ENCODE measurements around the gene ADAMTSL3. TPM values are rescaled to one million over a fixed set of nuclear protein-coding genes. Genes with fewer than 3 reads are reported as not detected.

Gene ADAMTSL3
- total and polyA plus RNA-seq, 2 of the 8 experiments (the other 6 are each of a cell fraction or from before 2014, with no cell fraction given) = 0.35 to 1.4 TPM

GRCh38 chr15:83720468-83720867, 66.5 kb downstream of the ADAMTSL3 start:
- H2BK12ac ChIP-seq (ENCODE audit: low read depth, low read length) = no peak overlapping the region
- no peak overlapping the region for H2AK5ac ChIP-seq (ENCODE audit: low read depth, low read length)
- 81% methylated on average over 2 of the region's 2 CpGs; no CpG with 5 or more reads in 1 of the 2 experiments for WGBS, 2 experiments (ENCODE audit: extremely low coverage in 1 of 2, insufficient coverage in 1 of 2, insufficient read length in 1 of 2, insufficient replicate concordance in 2 of 2, low coverage in 1 of 2, low lambda C conversion rate in 2 of 2, missing lambda C conversion rate in 1 of 2)
- no peaks in the 10 kb centered on the region for H3K36me3 ChIP-seq (ENCODE audit: control insufficient read depth in 2 of 4, insufficient read depth in 4 of 4, low read length in 3 of 4)
- no peak overlapping the region for H3K27ac ChIP-seq (ENCODE audit: low read depth, low read length)
- no peak overlapping the region for H3K23ac ChIP-seq (ENCODE audit: insufficient read length)
- no peaks in the 10 kb centered on the region for H3K79me1 ChIP-seq (ENCODE audit: low read depth, low read length)
- H3K4me2 ChIP-seq (ENCODE audit: insufficient read depth in 1 of 2, low read depth in 2 of 2, low read length in 2 of 2) = no peak overlapping the region
- H2AFZ ChIP-seq (ENCODE audit: low read length) = no peak overlapping the region
- no peak overlapping the region for H4K5ac ChIP-seq (ENCODE audit: insufficient read length, low read depth, low read length)
- no peaks in the 10 kb centered on the region for H3K27me3 ChIP-seq (replicated peaks in 1 of 4; ENCODE audit: control insufficient read depth in 3 of 4, extremely low read depth in 1 of 4, insufficient read depth in 3 of 4, low read length in 3 of 4)
- FAIRE-seq = no peak
- H3K18ac ChIP-seq (ENCODE audit: extremely low read depth, low read length) = no peak overlapping the region
- no peak overlapping the region for H2BK15ac ChIP-seq (ENCODE audit: low read length)
- no peak overlapping the region for H2BK5ac ChIP-seq (ENCODE audit: low read depth, low read length)
- no peaks in the 10 kb centered on the region for H3K9me3 ChIP-seq (ENCODE audit: insufficient read depth in 2 of 2, low read depth in 1 of 2, low read length in 1 of 2)
- no peaks in the 10 kb centered on the region for H3K79me2 ChIP-seq (ENCODE audit: control insufficient read depth in 1 of 2, insufficient read depth in 2 of 2, low read length in 2 of 2)
- no peak overlapping the region for H2BK20ac ChIP-seq (ENCODE audit: low read length)
- H3K23me2 ChIP-seq (ENCODE audit: low read depth, low read length) = no peaks in the 10 kb centered on the region
- H4K20me1 ChIP-seq (replicated peaks in 1 of 2; ENCODE audit: control insufficient read depth in 1 of 2, insufficient read depth in 2 of 2, low read length in 2 of 2) = no peaks in the 10 kb centered on the region
- POLR2A ChIA-PET (ENCODE audit: partially characterized antibody) = no interaction called here
- DNase-seq (ENCODE audit: low read depth in 1 of 2, low spot score in 2 of 2) = no peak
- no peak overlapping the region for H3K9ac ChIP-seq (replicated peaks in 1 of 4; ENCODE audit: extremely low read depth in 1 of 4, low read depth in 3 of 4, low read length in 3 of 4)
- H2BK120ac ChIP-seq (replicated peaks; ENCODE audit: low read depth, low read length) = no peak overlapping the region
- H3K4me3 ChIP-seq (ENCODE audit: extremely low read depth in 1 of 4, insufficient read depth in 2 of 4, low read depth in 3 of 4, low read length in 4 of 4) = no peak overlapping the region
- TF ChIP-seq GTF2F1 (IDR thresholded peaks at IDR 0.05; ENCODE audit: borderline replicate concordance, low read depth, low read length) = no peak
- no peak for TF ChIP-seq SIRT6 (IDR thresholded peaks at IDR 0.05; ENCODE audit: low read length)
- no peak for TF ChIP-seq ATF2 (IDR thresholded peaks at IDR 0.05; ENCODE audit: low read length)
- no peak for TF ChIP-seq RFX5 (IDR thresholded peaks at IDR 0.05; ENCODE audit: borderline replicate concordance, low read depth, low read length)
- no peak for TF ChIP-seq MAFK (IDR thresholded peaks at IDR 0.05; ENCODE audit: low read depth, low read length)
- TF ChIP-seq ATF3 (IDR thresholded peaks at IDR 0.05; ENCODE audit: insufficient read depth, low read depth, low read length) = no peak
- TF ChIP-seq KDM4A (IDR thresholded peaks at IDR 0.05; ENCODE audit: low read depth, low read length, severe bottlenecking) = no peak
- TF ChIP-seq MAX (IDR thresholded peaks at IDR 0.05) = no peak
- TF ChIP-seq ASH2L (IDR thresholded peaks at IDR 0.05; ENCODE audit: low read length) = no peak
- no peak for TF ChIP-seq SP4 (IDR thresholded peaks at IDR 0.05; ENCODE audit: low read length)
- TF ChIP-seq TEAD4 (IDR thresholded peaks at IDR 0.05; ENCODE audit: low read depth, low read length) = no peak
- H3K4ac ChIP-seq (replicated peaks; ENCODE audit: insufficient read length, low read depth, low read length) = no peak overlapping the region
- no peak overlapping the region for H4K8ac ChIP-seq (ENCODE audit: extremely low read depth, insufficient read depth, low read length)
- H3K56ac ChIP-seq (replicated peaks; ENCODE audit: insufficient read length, low read depth, low read length) = no peak overlapping the region
- no peak overlapping the region for H4K91ac ChIP-seq (replicated peaks; ENCODE audit: insufficient read length, low read length)
- no peak overlapping the region for H3K14ac ChIP-seq (ENCODE audit: insufficient read length)
- no peaks in the 10 kb centered on the region for H3K4me1 ChIP-seq (replicated peaks in 1 of 4; ENCODE audit: control insufficient read depth in 3 of 4, insufficient read depth in 4 of 4, low read length in 3 of 4)
- CTCF ChIA-PET (ENCODE audit: partially characterized antibody) = no interaction called here
